HG03025 (cell line): ENCODE measurements around the gene IFT80.

Experiments used
- ATAC-seq: cut with Tn5 transposase; IDR thresholded peaks from one replicate; pipeline ENCODE4 v1.9.1; 2021; ENCODE audit warnings: mild to moderate bottlenecking, moderate library complexity; ENCODE audit not compliant: unreplicated experiment, low FRiP score

IFT80 gene

GRCh38 chr3:160399125-160400029 is at the start of gene IFT80, which contains the start of gene SMC4:
IFT80 (minus strand) TSS chr3:160399225; CDS start chr3:160384600, 14,625 bp downstream.
SMC4 (plus strand) TSS chr3:160399650; CDS start chr3:160400827, 1,177 bp downstream.
- ATAC-seq = peak; percentile 92

GRCh38 chr3:160447544-160447943 is 48.5 kb upstream of the IFT80 start:
- ATAC-seq = no peak

- no peak for ATAC-seq
Observed at GRCh38 chr3:160446522-160447056, 47.6 kb upstream of the IFT80 start.

GRCh38 chr3:160445854-160446253 is 46.8 kb upstream of the IFT80 start:
- no peak for ATAC-seq

- ATAC-seq = no peak
Observed at GRCh38 chr3:160444411-160444810, 45.4 kb upstream of the IFT80 start.

GRCh38 chr3:160440687-160441086 is 41.7 kb upstream of the IFT80 start:
- no peak for ATAC-seq

GRCh38 chr3:160437083-160437455 is 38.0 kb upstream of the IFT80 start:
- no peak for ATAC-seq

- ATAC-seq = no peak
Observed at GRCh38 chr3:160435747-160436146, 36.7 kb upstream of the IFT80 start.

GRCh38 chr3:160435095-160435494 is 36.1 kb upstream of the IFT80 start:
- no peak for ATAC-seq

- no peak for ATAC-seq
Observed at GRCh38 chr3:160434071-160434470, 35.0 kb upstream of the IFT80 start.

GRCh38 chr3:160427832-160428424 is 28.9 kb upstream of the IFT80 start:
- ATAC-seq = no peak

- no peak for ATAC-seq
Observed at GRCh38 chr3:160417311-160417710, 18.3 kb upstream of the IFT80 start.

- no peak for ATAC-seq
Observed at GRCh38 chr3:160413613-160414248, 14.7 kb upstream of the IFT80 start.

GRCh38 chr3:160412477-160412876 is 13.5 kb upstream of the IFT80 start:
- no peak for ATAC-seq

- no peak for ATAC-seq
Observed at GRCh38 chr3:160409812-160410610, 11.0 kb upstream of the IFT80 start.

GRCh38 chr3:160403796-160404470 is 4.9 kb upstream of the IFT80 start:
- no peak for ATAC-seq

- no peak for ATAC-seq
Observed at GRCh38 chr3:160403028-160403545, 4.1 kb upstream of the IFT80 start.

- no peak for ATAC-seq
Observed at GRCh38 chr3:160402221-160403027, 3.4 kb upstream of the IFT80 start.
